Stimulated activated naive CD4-positive, alpha-beta T cell treated with Interleukin-2 at 50 U/mL for 16 hours (primary cell): Measurements from ENCODE around the gene KTN1.

Experiments
- DNase-seq: peaks from one replicate; lab custom pipeline; 2025; lab: John Stamatoyannopoulos, UW

KTN1 gene

DNA sequence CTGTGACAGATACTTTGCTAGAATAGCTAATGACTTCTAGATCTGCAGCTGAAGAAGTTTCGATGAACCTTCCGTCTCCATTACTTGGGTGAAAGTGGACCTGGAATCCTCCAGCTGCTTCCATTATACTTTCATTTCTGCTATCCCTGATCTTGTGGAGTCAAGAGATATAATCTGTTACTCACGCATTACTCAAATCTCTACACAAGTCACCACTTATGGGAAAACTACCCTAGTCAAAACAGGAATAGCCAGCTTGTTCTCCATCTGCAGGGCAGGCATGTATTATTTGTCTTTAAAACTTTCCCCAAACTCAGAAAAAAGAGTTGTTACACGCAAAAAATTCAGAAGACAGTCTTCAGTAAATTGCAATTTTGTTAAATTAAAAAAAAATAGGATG is 2.8 kb upstream of the KTN1 start:
- DNase-seq, result no peak

DNA sequence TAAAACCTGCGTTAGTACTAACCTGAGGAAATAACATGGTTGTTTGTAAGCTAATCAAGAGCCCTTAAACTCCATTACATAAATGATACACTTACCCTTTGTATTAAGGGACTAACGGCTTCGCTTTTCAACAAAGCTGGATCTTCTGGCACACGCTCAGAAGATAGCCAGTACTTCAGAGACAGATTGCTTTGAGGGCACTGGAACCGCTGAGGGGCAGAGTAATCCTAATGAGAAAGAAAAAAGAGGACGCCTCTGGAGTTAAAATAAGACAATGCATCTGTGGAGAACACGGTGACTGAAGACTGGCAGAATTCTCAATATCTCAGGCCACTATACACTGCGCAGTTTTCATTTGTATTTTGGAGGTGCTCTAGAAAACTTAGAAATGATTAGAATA is 1.5 kb upstream of the KTN1 start:
- no peak for DNase-seq

DNA sequence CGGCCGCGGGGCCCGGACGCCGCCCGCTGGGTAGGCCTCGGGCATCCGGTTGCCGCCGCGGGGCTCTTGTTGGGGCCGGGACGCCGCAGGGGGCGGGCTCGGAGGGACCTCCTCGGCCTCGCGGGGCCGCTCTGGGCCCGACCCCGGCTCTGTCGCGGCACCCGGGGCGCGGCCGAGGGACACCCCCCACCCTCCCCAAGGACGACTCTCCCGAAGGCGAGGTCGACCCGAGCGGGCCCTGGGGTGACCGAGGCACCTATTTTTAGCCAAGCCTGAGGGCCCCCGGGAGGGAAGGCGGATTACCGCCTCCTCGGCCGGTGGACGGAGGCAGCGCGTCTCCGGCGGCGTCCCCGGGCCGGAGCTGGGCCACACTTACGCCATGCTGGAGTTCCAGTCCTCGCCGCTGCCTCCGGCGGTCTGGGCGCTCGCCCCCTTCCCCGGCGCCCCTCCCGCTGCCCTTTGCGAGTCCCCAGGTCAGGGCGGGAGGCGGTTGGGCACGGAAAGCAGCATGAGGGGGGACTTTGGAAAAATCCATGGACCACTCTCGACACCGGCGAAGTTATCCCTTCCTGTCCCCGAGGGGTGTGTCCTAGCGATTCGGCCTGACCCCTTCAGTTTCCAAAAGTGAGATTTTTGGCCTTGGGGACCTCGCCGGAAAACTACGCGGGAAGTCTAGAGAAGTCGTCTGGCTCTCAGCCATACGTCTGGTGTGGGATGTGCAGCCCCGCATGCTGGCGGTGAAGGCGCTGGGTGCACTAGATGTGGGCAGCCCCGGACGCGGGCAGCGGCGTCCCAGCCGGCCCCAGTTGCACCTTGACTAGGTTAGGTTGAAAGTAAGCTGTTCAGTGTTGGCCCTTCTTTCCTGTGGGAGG is 699 bp downstream of the KTN1 start:
- peak; percentile 50 for DNase-seq

DNA sequence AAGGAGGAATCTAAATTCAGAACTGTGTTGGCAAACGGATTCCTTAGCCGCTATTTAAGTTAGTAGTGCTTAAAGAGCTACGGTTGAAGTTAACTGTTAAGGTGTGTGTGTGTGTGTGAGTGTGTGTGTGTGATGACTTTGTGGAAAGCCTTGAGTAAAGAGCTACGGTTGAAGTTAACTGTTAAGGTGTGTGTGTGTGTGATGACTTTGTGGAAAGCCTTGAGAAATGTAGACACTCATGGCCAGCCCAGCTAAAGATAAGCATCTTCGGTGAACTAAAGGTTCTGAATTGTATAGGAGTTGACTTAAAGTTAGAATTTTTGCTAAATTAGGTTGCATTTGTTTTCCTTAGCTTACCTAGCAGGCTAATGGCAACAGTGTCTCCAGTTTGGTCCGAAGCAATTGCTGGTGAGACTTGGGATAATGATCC is 1.4 kb downstream of the KTN1 start:
- DNase-seq, result no peak

DNA sequence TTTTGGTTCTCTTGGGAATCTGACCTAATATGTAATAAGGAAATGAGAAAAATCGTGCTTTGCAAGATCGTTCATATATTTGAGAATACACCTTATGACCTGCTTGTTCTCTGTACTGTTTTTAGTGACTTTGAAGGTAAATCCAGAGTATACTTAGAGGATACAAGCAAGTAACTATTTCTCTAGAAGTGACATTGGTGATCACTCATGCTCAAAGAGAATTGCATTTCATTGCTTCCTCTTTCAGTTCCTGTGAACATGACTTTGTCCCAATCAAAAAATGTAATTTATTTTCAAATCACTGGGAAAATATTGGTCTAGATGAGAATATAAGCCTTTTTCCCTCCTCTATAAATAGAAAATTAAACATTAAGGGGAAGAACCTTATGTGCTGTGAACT is 2.7 kb downstream of the KTN1 start:
- no peak for DNase-seq

DNA sequence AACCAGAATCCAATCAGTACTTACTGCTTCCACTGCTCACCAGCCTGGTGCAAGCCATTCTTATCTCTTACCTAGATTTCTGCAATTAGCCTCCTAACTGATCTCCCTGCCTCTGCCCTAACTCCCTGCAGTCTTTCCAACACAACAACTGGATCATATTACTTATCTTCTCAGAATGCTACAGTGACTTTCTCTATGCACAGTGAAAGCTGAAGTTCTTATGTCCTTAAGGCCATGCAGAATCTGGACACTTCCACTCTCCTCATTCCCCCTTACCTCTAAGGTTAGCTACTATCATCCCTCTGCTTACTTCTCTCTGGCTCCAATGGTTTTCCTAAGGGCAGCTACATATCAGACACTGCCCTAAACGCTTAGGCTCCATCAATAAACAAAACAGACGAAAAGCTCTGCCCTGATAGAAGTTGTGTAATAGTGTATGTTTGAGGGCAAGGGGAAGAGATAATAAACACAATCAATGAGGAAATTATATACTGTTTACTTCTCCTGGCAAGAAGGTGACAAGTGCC is 4.0 kb downstream of the KTN1 start:
- no peak for DNase-seq

DNA sequence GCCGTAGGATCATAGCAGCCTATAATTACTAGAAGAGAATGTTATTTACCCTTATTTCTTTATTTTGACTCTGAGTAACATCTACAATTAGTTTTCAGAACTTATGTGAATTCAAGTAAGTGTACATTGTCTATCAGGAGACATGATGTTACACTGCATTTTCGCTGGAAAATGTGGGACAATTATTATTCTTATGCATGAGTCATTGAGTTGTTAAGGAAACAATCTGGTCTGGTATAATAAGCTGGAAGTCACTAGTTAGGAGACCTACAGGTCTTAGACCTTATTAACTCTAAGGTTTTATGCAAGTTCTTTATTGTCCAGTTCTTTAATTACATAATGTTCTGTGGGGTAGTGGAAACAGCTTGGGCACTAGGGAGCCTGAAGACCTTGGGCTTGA is 5.8 kb downstream of the KTN1 start:
- no peak for DNase-seq

DNA sequence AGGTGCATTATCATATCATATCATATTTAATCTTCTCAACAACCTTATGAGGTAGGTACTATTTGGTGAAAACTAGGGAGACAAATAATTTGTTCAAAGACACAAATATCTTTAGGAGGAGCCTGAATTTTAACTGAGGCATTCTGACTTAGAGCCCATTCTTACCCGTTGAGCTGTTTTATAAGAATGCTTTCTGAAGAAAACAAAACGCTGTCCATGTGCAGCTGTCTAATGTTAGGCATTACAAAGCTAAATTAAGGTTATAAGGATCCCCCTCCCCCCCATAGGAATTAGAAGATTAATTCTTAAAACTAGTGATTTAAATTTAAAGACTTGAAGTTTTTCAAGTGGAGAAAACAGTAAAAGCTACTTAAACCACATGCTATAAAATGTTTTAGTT is 6.4 kb downstream of the KTN1 start:
- no peak for DNase-seq

DNA sequence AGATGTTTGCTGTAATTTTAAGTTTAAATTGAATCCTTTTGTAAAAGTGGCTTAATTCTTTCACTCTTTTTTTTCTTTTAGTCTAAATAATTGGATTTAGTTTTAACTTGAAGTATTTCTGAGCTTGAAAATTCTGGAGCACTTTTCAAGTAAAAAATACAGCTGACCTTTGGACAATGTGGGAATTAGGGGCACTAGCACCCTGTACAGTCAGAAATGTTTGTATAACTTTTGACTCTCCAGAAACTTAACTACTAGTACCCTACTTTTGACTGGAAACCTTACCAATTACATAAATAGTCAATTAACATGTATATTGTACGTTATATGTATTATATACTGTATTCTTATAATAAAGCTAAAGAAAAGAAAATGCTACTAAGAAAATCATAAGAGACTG is 7.8 kb downstream of the KTN1 start:
- no peak for DNase-seq

DNA sequence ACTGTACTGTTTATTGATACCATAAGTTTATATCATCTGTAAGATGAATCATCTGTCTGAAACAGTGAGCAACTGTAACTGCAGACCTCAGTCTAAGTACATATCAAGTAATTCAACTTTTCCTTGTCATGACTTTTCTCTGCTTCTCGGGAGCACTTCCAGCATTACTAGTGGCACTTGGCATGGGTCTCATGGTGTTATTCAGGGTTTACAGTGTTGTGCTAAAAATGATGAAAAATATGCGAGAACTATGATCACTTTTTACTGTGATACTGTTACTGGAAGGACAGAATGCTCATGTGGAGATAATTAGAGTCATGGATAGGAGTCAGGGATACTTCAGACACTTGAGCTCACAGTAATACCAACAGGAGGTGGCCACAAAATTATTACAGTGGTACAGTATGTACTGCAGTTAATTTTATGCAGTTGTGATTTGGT is 8.3 kb downstream of the KTN1 start:
- no peak for DNase-seq

DNA sequence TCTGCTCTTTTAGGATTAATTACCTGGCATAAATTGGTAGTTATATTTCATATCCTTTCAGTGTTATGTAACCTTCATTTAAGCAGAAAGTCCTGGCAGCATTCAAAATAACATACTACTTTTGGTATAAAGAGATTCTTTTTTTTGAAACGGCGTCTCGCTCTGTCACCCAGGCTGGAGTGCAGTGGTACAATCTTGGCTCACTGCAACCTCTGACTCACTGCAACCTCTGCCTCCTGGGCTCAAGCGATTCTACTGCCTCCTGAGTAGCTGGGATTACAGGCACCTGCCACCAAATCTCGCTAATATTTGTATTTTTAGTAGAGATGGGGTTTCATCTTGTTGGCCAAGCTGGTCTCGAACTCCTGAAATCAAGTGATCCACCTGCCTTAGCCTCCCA is 9.2 kb downstream of the KTN1 start:
- no peak for DNase-seq

DNA sequence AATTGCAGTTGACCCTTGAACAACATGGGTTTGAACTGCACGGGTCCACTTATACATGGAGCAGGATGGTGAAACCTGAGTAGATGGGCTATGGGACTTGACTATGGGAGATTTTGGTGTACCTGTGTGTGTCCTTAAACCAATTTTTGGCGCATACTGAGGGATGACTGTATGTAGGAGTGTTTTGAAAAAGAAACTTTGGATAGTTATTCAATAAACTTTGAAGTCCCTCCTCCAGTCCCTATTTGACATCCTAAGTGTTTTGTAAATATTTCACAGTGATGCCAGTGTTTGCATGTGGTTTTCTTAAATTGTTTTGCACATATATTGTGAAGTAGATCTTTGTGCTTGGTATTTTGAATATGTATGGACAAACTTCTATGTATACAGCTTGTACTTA is 12.4 kb downstream of the KTN1 start:
- no peak for DNase-seq

DNA sequence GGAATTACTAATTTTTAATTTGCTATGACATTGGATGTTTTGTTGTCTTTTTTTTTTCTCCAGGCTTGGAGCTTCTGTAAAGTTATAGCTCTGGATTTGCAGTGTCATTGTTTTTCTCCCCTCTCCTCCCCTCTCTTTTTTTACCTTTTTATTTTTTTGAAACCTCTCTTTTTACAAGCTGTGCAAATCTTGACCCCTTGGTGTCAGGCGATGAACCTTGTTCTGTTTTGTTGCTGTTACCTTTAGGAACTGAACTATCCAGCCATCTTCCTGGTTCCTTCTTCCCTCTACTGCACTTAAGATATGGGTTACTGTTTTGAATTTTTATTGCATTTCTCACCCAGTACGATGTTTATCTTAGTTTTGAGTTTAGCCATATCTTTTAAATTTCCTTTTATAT is 13.7 kb downstream of the KTN1 start:
- no peak for DNase-seq

DNA sequence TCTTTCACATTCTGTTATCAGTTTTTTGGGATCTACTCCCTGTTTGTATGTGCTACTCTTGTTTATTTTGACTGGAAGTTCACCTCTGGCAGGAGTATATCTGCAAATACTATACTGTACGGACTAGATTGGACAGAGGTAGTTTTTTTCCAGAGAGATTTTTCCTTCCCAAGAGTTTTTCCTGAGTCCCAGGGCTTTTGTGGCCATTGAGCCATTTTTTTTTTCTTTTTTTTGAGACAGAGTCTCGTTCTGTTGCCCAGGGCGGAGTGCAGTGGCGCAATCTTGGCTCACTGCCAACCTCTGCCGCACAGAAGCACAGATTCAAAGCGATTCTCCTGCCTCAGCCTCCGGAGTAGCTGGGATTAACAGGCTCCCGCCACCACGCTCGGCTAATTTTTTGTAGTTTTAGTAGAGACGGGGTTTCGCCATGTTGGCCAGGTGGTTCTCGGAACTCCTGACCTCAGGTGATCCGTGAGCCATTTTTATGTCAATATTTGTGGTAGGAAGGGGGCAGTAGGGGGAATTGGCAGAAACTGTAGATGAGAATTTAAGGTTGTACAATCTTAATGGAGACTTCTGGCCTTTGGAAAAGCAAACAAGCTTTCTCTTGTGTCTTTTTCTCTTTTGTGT is 19.4 kb downstream of the KTN1 start:
- no peak for DNase-seq

DNA sequence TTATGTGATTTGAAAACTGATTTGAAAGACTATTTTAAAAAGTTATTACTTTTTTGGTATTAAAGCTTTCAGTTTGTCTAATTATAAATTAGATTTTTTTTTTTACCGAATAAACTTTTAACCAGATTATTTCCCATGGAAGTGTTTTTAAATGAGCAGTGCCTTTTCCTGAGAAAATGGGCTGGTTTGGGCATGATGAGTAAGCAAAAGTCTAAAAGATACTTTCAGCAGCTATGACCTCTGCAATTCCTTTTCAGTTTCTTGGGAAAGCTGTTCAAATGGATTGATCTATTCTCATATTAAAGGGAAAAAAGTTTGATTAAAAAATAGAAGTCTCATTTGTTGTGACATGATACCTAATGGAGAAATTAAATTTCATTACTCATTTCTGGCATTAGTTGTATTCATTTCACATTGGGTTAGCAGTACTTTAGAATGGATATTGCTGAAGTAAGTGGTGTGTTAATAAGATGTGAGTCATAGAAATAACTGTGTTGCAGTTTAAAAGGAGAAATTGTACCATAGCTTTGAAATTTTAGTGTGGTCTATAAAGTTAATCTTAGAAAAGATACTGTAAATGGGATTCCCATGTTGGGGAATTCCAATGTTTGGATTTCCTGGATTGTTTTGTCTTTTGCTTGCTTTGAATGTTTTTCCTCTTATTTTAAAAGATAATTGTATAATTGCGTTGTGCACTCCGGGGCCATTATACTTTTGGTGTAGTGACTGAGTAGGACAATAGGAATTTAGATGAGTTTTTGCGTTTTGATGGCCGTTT is 21.0 kb downstream of the KTN1 start:
- no peak for DNase-seq

DNA sequence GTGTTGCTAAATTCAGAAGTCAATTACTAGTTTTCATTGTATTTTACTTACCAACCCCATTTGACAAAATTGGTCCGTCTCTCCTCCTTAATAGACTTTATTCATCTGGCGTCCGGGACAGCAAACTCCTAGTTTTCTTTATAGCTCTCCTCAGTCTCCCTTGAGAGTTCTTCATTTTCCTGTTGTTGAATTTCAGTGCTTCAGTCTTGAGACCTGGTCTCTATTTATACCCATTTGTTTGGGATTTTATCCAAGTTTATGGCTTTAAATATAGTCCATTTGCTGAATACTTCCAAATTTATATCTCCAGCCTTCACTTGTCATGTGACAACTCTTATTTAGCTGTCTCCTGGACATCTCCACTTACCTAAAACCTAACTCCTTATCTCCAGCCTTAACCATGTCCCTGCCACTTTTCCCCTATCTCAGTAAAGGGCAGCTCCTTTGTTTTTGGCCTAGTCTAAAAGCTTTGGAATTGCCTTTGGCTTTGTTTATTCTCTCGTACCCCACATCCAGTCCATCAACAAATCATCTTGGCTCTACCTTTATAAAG is 23.5 kb downstream of the KTN1 start:
- no peak for DNase-seq

DNA sequence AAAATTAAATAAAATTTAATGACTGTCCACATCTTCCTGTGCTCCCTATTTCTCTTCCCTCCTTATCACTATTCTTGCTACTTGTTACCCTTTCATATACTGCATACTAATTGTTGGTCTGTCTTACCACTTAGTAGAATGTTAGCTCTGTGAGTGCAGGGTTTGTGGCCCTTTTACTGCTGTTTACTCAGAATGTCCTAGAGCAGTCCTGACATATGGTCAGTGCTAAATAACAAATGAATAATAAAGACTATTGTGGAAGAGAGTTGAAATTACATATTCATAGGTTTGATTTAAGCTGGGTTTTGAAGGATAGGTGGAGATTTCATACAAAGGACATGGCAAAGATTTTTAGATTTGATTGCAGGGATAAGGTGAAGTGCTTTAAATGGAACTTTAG is 24.5 kb downstream of the KTN1 start:
- DNase-seq, result no peak

DNA sequence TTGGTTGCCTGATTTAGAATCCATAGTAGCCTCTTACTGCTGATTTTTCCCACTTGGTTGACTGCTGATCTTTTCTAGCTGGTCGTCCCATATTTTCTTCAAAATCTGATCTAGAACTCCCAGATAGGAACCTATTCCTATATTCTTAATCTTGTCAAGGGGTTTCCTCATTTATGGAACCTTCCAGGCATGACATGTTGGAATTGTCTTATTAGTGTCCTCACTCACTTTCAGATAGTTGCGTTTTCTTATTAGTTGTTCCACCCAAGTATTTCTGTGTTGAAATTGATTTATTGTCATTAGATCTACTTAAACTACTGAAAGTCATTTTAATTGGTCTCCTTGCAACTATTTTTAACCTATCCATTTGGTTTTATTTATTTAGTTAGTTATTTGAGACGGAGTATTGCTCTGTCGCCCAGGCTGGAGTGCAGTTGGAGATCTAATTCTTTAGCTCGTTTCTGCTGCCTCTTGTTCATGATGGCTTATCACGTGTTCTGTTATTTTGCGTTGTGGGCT is 25.0 kb downstream of the KTN1 start:
- no peak for DNase-seq

DNA sequence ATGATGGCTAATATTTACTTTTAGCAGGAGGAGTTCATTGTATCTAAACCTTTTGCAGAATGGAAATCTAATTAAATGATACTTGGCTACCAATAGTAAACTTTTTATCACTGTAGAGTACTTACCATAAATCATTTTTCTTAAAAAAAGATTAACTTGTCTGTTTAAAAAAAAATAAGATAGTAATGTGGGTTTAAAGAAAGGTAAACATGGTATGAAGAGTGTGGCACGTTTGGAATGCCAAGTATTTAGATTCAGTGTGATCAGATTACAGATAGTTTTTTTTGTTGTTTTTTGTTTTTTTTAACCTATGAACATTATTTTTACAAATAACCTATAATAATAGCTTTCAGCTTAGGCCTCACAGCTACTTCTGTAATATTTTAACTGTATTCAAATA is 25.8 kb downstream of the KTN1 start:
- no peak for DNase-seq

DNA sequence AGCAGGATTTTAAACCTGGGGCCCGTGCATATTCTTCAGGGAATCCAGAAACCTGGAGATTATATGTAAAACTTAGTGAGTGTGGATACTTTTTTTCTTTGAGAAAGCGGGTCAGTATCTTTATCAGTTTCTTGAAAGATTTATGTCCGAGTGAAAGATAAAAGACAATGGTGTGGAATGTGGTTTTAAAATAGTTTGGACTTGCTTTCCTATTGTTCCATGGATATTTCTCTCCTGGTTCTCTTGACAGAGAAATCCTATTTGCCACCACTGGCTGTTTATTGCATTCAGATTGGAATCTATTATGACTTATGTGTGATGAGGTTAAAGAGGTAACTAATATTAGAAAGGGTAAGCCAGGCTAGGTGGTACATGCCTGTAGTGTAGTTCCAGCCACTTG is 27.4 kb downstream of the KTN1 start:
- DNase-seq, result no peak

DNA sequence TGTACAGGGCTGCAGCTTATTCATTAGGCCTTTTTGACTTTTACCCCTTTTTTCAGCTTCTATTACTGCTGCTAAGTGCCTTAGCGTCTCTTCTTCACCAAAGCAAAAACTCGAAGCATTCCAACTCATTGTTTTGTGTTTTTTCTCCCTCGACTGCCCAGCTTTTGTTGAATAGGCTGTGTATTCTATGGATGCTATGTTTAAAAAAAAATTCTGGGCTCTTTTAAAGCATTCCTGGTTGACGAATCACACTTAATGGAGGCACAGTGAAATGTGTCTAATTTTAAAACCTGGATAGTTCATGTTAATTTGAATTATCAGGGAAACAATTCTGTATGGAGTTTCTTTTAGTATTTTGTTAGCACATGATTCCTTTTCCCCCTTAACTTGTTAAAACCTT is 29.7 kb downstream of the KTN1 start:
- DNase-seq, result no peak

DNA sequence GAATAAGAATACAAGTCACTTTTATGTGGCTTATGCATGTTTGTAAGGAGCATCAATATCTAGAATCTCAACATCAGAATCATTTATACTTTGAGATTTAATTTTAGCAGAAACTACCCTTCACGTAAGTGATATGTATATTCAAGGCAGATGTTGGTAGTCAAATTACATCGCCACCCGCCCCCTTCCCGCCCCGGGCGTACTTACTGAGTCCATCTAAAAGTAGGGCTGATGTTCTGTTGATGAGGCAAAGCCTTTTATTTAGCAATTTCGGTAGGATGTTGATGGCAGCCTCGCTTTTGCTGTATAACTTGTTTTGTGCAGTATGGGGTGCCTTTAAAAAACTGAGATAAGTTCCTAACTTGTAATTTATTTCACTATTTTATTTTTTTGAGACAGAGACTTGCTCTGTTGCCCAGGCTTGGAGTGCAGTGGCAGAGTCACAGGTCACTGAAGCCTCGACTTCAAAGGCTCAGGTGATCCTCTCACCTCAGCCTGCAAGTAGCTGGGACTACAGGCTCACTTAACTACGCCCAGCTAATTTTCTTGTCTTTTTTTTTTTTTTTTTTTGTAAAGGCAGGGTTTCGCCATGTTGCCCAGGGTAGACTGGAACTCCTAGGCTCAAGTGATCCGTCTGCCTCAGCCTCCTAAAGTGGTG is 30.8 kb downstream of the KTN1 start:
- DNase-seq, result no peak
